Measurements from ENCODE around the gene NSA2.

The NSA2 gene

DNA sequence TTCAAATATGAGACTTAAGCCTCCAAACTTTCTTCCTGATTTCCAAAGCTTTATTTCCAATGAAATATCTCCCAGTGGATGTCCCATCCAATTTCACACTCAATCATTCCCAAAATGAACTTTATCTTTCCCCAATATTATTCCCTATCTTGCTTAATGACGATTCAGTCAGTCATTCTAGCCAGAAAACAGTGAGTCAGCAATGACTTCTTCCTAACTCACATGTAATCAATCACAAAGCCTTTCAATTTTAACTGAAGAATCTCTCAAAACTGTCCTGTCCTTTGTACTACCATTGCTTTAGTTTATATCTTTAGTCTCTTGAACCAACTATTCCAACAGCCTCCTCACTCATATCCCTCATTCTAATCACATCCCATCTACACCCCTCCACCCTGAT, 34.9 kb downstream of the NSA2 start:
- no peak for FAIRE-seq

GRCh38 chr5:74810915-74811314, 43.9 kb downstream of the NSA2 start:
- no peak for FAIRE-seq
- DNase-seq (ENCODE audit: extremely low spot score, insufficient read length, low read depth) = no peak

More for the DNA sequence above, 34.9 kb downstream of the NSA2 start:
- no peak for DNase-seq (ENCODE audit: extremely low spot score, insufficient read length, low read depth)

GRCh38 chr5:74816875-74817274, 49.8 kb downstream of the NSA2 start:
- DNase-seq (ENCODE audit: extremely low spot score, insufficient read length, low read depth) (no peak), FAIRE-seq (no peak)

GRCh38 chr5:74822288-74822687, 55.2 kb downstream of the NSA2 start:
- DNase-seq (ENCODE audit: extremely low spot score, insufficient read length, low read depth) = no peak
- FAIRE-seq = no peak

DNA sequence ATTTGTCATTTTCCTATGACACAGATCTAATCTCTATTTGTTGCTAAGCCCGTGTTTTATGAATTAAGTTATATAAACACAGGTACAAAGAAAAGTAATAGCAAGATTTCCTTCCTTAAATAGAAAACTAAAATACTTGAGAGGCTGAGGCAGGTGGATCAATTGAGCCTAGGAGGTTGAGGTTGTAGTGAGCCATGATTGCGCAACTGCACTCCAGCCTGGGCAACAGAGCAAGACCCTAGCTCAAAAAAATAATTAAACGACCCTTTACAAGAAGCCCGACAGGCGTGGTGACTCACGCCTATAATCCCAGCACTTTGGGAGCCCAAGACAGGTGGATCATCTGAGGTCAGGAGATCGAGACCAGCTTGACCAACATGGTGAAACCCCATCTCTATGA, 62.4 kb downstream of the NSA2 start:
- FAIRE-seq (no peak), DNase-seq (ENCODE audit: extremely low spot score, insufficient read length, low read depth) (no peak)

Measured in GM18507 (cell line).